ENCODE results near the gene RTN1. TPM values are rescaled to one million over a fixed set of nuclear protein-coding genes. Genes with fewer than 3 reads are reported as not detected.
"Not testable (repeated sequence)": the region's sequence is repeated elsewhere in the genome, so short reads cannot be mapped to it uniquely, and the experiment has no call there.

The RTN1 gene
- total RNA-seq, 1 experiment from 2014 or later, result 1.1 TPM

GRCh38 chr14:59657769-59658168 is 212.8 kb downstream of the RTN1 start (continued):
- TF ChIP-seq HMGXB4 (CRISPR knock-in tag; IDR thresholded peaks at IDR 0.05), result no peak
- no peak for TF ChIP-seq FOXP1 (CRISPR knock-in tag; IDR thresholded peaks at IDR 0.05; ENCODE audit: borderline replicate concordance)
- TF ChIP-seq FOXJ3 (CRISPR knock-in tag; IDR thresholded peaks at IDR 0.05; ENCODE audit: borderline replicate concordance), result no peak

DNA sequence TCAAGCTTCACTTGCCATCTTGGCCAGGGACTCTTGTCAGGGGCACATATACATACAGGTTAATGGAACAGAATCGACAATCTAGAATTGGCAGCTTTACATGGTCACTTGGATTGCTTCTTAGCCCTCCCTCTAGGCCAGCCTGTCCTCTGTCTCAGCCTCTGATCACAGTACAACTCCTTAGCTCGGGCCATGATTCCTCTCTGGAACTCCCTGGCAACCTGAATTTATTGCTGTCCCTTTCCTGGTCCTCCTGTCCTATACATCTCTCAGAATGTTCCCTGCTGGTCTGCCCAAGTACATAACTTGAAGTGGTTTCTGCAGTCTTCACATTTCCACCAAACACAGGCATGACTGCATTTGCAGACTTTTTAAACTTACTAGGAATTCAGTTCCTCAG is 214.1 kb downstream of the RTN1 start:
- H3K36me3 Mint-ChIP-seq, result peaks cover 9% of the 10 kb centered on the region; the same call in 1 of the 2 replicates
- TF ChIP-seq PRRX2 (CRISPR knock-in tag; IDR thresholded peaks at IDR 0.05), result no peak
- TF ChIP-seq FOXP1 (CRISPR knock-in tag; IDR thresholded peaks at IDR 0.05; ENCODE audit: borderline replicate concordance), result no peak
- TF ChIP-seq, protein P1, sequence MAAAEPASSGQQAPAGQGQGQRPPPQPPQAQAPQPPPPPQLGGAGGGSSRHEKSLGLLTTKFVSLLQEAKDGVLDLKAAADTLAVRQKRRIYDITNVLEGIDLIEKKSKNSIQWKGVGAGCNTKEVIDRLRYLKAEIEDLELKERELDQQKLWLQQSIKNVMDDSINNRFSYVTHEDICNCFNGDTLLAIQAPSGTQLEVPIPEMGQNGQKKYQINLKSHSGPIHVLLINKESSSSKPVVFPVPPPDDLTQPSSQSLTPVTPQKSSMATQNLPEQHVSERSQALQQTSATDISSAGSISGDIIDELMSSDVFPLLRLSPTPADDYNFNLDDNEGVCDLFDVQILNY (CRISPR knock-in tag; IDR thresholded peaks at IDR 0.05), result no peak
- TF ChIP-seq JAZF1 (CRISPR knock-in tag; IDR thresholded peaks at IDR 0.05), result no peak
- TF ChIP-seq ATF3 (CRISPR knock-in tag; conservative IDR thresholded peaks at IDR 0.05), result no peak
- no peak for TF ChIP-seq ETV6 (CRISPR knock-in tag; IDR thresholded peaks at IDR 0.05)
- TF ChIP-seq NR1H2 (CRISPR knock-in tag; IDR thresholded peaks at IDR 0.05), result no peak
- no peak for TF ChIP-seq E2F1 (CRISPR knock-in tag; IDR thresholded peaks at IDR 0.05)
- no peak for TF ChIP-seq JUN (CRISPR knock-in tag; IDR thresholded peaks at IDR 0.05)
- TF ChIP-seq PRDM15 (CRISPR knock-in tag; IDR thresholded peaks at IDR 0.05), result no peak
- no peak for TF ChIP-seq NFE2L1 (CRISPR knock-in tag; IDR thresholded peaks at IDR 0.05)
- no peak for TF ChIP-seq ZMAT4 (CRISPR knock-in tag; IDR thresholded peaks at IDR 0.05)
- TF ChIP-seq CREM (CRISPR knock-in tag; IDR thresholded peaks at IDR 0.05), result no peak
- TF ChIP-seq GTF2I (CRISPR knock-in tag; conservative IDR thresholded peaks at IDR 0.05), result no peak
- no peak for TF ChIP-seq CBFB (CRISPR knock-in tag; IDR thresholded peaks at IDR 0.05; ENCODE audit: low read depth)
- TF ChIP-seq, protein P2, sequence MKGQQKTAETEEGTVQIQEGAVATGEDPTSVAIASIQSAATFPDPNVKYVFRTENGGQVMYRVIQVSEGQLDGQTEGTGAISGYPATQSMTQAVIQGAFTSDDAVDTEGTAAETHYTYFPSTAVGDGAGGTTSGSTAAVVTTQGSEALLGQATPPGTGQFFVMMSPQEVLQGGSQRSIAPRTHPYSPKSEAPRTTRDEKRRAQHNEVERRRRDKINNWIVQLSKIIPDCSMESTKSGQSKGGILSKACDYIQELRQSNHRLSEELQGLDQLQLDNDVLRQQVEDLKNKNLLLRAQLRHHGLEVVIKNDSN (CRISPR knock-in tag; IDR thresholded peaks at IDR 0.05), result no peak
- TF ChIP-seq ZNF121 (CRISPR knock-in tag; IDR thresholded peaks at IDR 0.05), result no peak
- no peak for TF ChIP-seq OVOL2 (CRISPR knock-in tag; IDR thresholded peaks at IDR 0.05; ENCODE audit: borderline replicate concordance)
- TF ChIP-seq ZNF423 (CRISPR knock-in tag; IDR thresholded peaks at IDR 0.05), result no peak
- H3K27me3 Mint-ChIP-seq (ENCODE audit: low read depth), result peaks cover 3% of the 10 kb centered on the region; the same call in 1 of the 2 replicates
- ATAC-seq (no peak), DNase-seq (ENCODE audit: low spot score) (no peak)
- POLR2A ChIA-PET, result no interaction called here
- CTCF ChIA-PET, result interaction anchor here (0.9 to 1.2 kb wide), 2 partner anchors 15 to 241 kb away, joined by 4 to 7 read pairs; no protein-coding TSS in a partner anchor
- H3K9me3 Mint-ChIP-seq, result peaks cover 41% of the 10 kb centered on the region
- no peaks in the 10 kb centered on the region for H3K4me1 Mint-ChIP-seq
- no peak overlapping the region for H3K27ac Mint-ChIP-seq
- no peak overlapping the region for H3K4me3 Mint-ChIP-seq

DNA sequence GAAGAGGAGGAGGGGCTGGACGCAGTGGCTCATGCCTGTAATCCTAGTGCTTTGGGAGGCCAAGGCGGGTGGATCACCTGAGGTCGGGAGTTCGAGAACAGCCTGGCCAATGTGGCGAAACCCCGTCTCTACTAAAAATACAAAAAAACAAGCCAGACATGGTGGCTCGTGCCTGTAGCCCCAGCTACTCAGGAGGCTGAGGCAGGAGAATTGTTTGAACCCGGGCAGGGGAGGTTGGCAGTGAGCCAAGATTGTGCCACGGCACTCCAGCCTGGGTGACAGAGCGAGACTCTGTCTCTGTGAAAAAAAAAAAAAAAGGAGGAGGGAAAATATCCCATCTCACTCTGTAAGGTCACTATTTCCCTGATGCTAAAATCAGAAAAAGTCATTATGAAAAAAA is 216.4 kb downstream of the RTN1 start:
- DNase-seq (ENCODE audit: low spot score); ATAC-seq; H3K27me3 Mint-ChIP-seq (ENCODE audit: low read depth); POLR2A ChIA-PET; H3K4me1 Mint-ChIP-seq; H3K27ac Mint-ChIP-seq; CTCF ChIA-PET; H3K4me3 Mint-ChIP-seq; H3K36me3 Mint-ChIP-seq: not testable (repeated sequence)
- peaks cover 46% of the 10 kb centered on the region for H3K9me3 Mint-ChIP-seq

DNA sequence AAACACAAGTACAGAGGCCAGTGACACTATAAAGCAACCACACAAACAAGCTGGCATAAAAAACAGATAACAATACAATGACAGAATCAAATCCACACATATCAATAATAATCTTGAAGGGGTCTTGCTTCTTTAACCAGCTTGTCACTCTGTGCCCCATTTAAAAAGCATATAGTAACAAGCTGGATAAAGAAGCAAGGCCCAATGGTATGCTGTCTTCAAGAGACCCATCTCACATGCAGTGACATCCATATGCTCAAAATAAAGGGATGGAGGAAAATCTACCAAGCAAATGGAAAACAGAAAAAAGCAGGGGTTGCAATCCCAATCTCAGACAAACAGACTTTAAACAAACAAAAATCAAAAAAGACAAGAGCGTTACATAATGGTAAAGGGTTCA is 223.7 kb downstream of the RTN1 start:
- H3K4me3 Mint-ChIP-seq; CTCF ChIA-PET; DNase-seq (ENCODE audit: low spot score); ATAC-seq; H3K27me3 Mint-ChIP-seq (ENCODE audit: low read depth); POLR2A ChIA-PET; H3K4me1 Mint-ChIP-seq; H3K27ac Mint-ChIP-seq: not testable (repeated sequence)
- peaks cover 45% of the 10 kb centered on the region for H3K36me3 Mint-ChIP-seq
- H3K9me3 Mint-ChIP-seq, result peaks cover 82% of the 10 kb centered on the region

Measured in WTC11 (cell line).